CD4-positive, alpha-beta T cell treated with Interleukin-10 for 1 hour (primary cell): ENCODE measurements around the gene MIA.
"Not testable (repeated sequence)": the region's sequence is repeated elsewhere in the genome, so short reads cannot be mapped to it uniquely, and the experiment has no call there.

Experiments
- DNase-seq: peaks from one replicate; pipeline ENCODE4 v3.0.0-alpha.2; 2020

The MIA gene

GRCh38 chr19:40825460-40826095 is 50.3 kb downstream of the MIA start:
- not testable (repeated sequence) for DNase-seq

- not testable (repeated sequence) for DNase-seq
These were observed 51.0 kb downstream of the MIA start for GRCh38 chr19:40826312-40826698.

DNA sequence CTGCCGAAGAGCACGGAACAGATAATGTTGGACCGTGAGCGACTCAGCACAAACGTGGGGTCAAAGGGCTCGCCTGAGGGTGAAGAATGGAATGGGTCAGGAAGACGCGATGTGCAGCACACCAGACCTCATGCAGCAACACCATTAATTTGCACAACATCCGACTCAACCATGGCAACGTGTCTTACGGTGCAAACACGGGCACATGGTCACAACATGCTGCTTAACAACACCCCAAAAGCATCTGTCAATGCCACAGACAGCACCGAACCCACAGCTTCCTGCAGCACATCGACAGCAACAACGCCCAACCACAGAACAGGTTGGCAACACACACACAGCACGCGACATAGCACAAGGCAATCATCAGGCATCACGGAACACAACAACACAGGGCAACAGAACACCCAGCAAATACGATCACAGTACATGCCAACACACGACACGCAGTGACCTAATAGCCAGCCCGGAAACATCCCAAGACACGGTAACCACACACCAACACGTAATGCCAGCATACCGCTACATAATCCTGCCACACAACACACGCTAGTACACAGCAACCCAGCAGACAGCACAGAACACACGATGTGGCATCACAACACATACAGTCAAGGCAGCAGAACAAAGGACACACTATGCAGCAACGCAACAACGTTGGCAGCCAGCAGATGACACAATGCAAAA is 51.5 kb downstream of the MIA start:
- peak; percentile 87 for DNase-seq
